H1 (cell line): ENCODE results near the gene GREB1.

Experiments used
- ATF2 ChIP-seq: IDR thresholded peaks from 2 replicates; pipeline ENCODE4 v1.6.1; 2012; ENCODE audit warnings: low read length, inconsistent platforms
- CTCF ChIP-seq, 3 experiments: IDR thresholded peaks; 1 replicate in 2 of 3; 2 replicates in 1 of 3; pipeline versions ENCODE4 v1.5.1 to v1.6.1; 2011; ENCODE audit warnings: low read length in 3 of 3, mild to moderate bottlenecking in 3 of 3, inconsistent platforms in 2 of 3, low read depth in 1 of 3, moderate library complexity in 1 of 3; ENCODE audit not compliant: insufficient read depth in 1 of 3; ENCODE audit errors: control extremely low read depth in 1 of 3
- E2F6 ChIP-seq: IDR thresholded peaks from 2 replicates; pipeline ENCODE4 v1.6.1; 2012; ENCODE audit warnings: inconsistent platforms
- EZH2 ChIP-seq: fragments of 200-600 bp; sonication (generic); IDR thresholded peaks from 2 replicates; pipeline ENCODE4 v1.7.1; 2012; ENCODE audit warnings: low read depth, mild to moderate bottlenecking, moderate library complexity, low read length, inconsistent platforms; ENCODE audit not compliant: severe bottlenecking
- GABPA ChIP-seq: IDR thresholded peaks from 2 replicates; pipeline ENCODE4 v1.6.1; 2011; ENCODE audit warnings: mild to moderate bottlenecking, low read length, moderate library complexity, borderline replicate concordance; ENCODE audit not compliant: insufficient read depth
- JUND ChIP-seq: IDR thresholded peaks from 2 replicates; pipeline ENCODE4 v1.6.1; 2011; ENCODE audit warnings: mild to moderate bottlenecking, improper control_type of control experiment, low read length
- KDM4A ChIP-seq: IDR thresholded peaks from one replicate; pipeline ENCODE4 v1.7.1; 2012; ENCODE audit warnings: low read depth, mild to moderate bottlenecking, moderate library complexity, low read length, inconsistent platforms; ENCODE audit not compliant: severe bottlenecking
- POLR2A ChIP-seq, 2 experiments: IDR thresholded peaks; 1 replicate in 1 of 2; 2 replicates in 1 of 2; pipeline ENCODE4 v1.6.1; 2011; ENCODE audit warnings: low read depth in 2 of 2, low read length in 2 of 2, mild to moderate bottlenecking in 2 of 2; ENCODE audit errors: control extremely low read depth in 1 of 2
- POLR2AphosphoS5 ChIP-seq: IDR thresholded peaks from 2 replicates; pipeline ENCODE4 v1.6.1; 2011; ENCODE audit warnings: low read depth, low read length
- RFX5 ChIP-seq: IDR thresholded peaks from 2 replicates; pipeline ENCODE4 v1.6.1; 2011; ENCODE audit warnings: low read depth, low read length, improper control_type of control experiment, borderline replicate concordance
- TAF1 ChIP-seq: IDR thresholded peaks from 2 replicates; pipeline ENCODE4 v1.6.1; 2011; ENCODE audit warnings: mild to moderate bottlenecking, low read depth, low read length
- USF2 ChIP-seq: IDR thresholded peaks from 2 replicates; pipeline ENCODE4 v1.6.1; 2011; ENCODE audit warnings: low read length, improper control_type of control experiment

GRCh38 chr2:11578986-11579774, 45.3 kb downstream of the GREB1 start:
- no peak for TF ChIP-seq CTCF (IDR thresholded peaks at IDR 0.05; ENCODE audit: control extremely low read depth in 1 of 3, insufficient read depth in 1 of 3, low read depth in 1 of 3, low read length in 3 of 3)
- no peak for TF ChIP-seq POLR2AphosphoS5
- TF ChIP-seq KDM4A, result no peak
- TF ChIP-seq POLR2A (IDR thresholded peaks at IDR 0.05; ENCODE audit: control extremely low read depth in 1 of 2, low read depth in 2 of 2, low read length in 2 of 2), result no peak
- TF ChIP-seq TAF1, result no peak
- TF ChIP-seq RFX5, result no peak
- TF ChIP-seq JUND, result no peak
- no peak for TF ChIP-seq E2F6
- TF ChIP-seq USF2, result no peak
- no peak for TF ChIP-seq ATF2
- TF ChIP-seq GABPA, result no peak
- TF ChIP-seq EZH2, result no peak
